ENCODE results near the gene UMAD1.

DNA sequence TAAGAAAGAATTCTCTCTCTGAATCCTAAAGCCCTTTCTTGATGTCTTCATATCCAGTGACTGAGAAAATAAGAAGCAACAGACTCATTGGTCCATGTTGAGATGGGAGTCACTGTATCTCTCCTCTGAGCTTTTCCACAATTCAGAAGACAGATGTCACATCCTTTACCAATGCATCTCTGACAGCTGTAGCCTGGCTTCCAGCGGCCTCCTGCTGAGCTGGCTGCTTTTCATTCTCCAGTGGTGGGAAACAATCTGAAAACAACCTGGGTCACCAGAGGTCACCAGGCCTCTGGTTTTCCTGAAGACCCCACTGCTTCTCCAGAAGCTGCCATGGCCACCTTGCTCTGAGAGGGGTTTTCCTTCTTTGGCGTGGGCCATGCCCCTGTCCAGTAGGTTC, 96.1 kb downstream of the UMAD1 start:
- TF ChIP-seq POLR2A (IDR thresholded peaks at IDR 0.05) = no peak
- TF ChIP-seq, protein P1, sequence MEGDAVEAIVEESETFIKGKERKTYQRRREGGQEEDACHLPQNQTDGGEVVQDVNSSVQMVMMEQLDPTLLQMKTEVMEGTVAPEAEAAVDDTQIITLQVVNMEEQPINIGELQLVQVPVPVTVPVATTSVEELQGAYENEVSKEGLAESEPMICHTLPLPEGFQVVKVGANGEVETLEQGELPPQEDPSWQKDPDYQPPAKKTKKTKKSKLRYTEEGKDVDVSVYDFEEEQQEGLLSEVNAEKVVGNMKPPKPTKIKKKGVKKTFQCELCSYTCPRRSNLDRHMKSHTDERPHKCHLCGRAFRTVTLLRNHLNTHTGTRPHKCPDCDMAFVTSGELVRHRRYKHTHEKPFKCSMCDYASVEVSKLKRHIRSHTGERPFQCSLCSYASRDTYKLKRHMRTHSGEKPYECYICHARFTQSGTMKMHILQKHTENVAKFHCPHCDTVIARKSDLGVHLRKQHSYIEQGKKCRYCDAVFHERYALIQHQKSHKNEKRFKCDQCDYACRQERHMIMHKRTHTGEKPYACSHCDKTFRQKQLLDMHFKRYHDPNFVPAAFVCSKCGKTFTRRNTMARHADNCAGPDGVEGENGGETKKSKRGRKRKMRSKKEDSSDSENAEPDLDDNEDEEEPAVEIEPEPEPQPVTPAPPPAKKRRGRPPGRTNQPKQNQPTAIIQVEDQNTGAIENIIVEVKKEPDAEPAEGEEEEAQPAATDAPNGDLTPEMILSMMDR (IDR thresholded peaks at IDR 0.05 in 8 of 11, conservative IDR thresholded peaks at IDR 0.05 in 3 of 11) = no peak
